Measurements from ENCODE around the gene ZG16.
"Not testable (repeated sequence)": the region's sequence is repeated elsewhere in the genome, so short reads cannot be mapped to it uniquely, and the experiment has no call there.

Gene ZG16

DNA sequence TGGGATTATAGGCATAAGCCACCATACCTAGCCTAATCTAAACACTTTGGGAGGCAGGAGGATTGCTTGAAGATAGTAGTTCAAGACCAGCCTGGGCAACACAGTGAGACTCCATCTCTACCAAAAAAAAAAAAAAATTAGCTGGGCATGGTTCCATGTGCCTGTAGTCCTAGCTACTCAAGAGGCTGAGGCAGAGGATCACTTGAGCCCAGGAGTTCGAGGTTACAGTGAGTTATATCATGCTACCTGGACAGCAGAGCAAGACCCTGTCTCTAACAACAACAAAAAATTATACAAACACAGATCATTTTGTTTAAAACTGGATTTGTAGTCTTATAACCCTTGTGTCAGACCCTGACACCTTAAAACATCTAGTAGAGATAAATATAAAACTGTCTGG lies 24.5 kb upstream of the ZG16 start:
- DNase-seq = no peak

DNA sequence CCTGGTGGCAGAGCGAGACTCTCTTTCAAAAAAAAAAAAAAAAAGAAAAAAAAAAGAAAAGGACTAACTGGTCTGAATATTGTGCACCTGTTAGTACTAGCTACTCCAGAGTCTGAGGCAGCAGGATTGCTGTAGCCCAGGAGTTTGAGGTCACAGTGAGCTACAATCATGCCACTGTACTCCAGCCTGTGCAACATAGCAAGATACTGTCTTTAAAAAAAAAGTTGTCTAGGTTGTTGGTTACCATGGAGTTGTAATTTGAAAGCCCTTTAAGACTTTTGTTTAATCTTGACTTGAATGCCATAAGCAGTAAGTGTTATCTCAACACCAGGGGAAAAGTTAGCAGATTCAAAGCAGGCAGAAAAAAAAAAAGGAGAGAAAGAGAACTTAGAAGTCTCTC lies 21.4 kb upstream of the ZG16 start:
- no peak for DNase-seq

DNA sequence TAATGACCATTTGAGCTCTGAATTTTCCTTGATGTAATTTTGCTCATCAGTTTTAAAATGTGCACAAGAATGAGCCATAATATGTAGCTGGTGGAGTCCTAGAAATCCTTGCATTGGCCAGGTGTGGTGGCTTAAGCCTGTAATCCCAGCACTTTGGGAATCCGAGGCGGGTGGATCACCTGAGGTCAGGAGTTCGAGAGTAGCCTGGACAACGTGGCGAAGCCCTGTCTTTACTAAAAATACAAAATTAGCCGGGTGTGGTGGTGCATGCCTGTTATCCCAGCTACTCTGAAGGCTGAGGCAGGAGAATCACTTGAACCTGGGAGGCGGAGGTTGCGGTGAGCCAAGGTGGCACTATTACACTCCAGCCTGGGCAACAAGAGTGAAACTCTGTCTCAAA lies 21.0 kb upstream of the ZG16 start:
- not testable (repeated sequence) for DNase-seq

DNA sequence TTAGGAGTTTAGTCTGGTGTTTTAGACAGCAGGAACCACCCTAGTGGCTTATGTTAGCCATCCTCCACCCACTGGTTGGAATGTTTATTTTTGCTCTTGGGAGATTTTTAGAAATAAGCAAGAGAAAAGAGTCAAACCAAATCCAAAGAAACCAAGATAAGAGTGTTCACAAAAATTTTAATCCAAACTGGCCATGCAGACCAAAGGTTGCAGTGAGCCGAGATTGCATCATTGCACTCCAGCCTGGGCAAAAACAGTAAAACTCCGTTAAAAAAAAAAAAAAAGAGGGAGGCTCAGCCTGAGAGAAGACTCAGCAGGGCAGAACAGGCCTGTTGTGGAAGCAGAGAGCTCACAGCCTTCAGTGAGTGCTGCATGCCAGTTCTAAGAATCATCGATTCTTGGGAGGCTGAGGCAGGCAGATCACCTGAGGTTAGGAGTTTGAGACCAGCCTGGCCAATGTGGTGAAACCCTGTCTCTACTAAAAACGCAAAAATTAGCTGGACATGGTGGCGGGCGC lies 20.0 kb upstream of the ZG16 start:
- DNase-seq = no peak

DNA sequence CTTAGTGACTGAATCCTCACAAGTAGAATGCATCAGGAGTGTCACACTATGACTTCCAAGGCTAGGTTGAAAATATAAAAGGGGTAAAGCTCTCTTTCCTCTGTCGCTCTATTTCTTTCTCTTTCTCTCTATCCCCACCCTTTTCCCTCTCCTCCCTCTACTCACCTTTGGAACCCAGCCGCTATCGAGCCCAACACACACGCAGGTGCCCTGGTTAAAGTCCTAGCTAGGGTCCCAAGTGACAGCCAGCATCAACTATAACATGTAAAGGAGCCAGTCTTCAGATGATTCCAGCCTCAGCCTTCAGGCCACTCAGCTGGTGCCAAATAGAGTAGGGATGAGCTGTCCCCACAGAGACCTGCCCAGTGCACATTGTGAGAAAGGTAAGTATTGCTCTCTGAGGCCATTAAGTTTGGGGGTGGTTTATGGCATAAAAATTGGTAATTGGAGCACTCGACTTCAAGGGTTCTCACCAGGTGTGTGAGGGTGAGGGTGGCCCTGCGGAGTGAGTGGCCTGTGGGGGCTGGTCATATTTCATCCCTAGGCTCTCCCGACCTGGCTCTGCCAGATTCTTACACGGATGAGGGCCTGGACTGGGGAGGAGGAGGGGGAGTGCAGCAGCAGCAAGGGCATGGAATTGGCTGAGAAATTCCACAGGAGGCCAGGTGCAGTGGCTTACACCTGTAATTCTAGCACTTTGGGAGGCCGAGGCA lies 17.3 kb upstream of the ZG16 start:
- DNase-seq = no peak

DNA sequence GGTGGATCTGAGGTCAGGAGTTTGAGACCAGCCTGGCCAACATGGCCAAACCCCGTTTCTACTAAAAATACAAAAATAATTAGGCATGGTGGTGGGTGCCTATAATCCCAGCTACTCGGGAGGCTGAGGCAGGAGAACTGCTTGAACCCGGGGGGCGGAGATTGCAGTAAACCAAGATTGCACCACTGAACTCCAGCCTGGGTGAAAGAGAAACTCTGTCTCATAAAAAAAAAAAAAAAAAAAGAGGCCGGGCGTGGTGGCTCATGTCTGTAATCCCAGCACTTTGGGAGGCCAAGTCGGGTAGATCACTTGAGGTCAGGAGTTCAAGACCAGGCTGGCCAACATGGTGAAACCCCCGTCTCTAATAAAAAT lies 16.8 kb upstream of the ZG16 start:
- DNase-seq = not testable (repeated sequence)

DNA sequence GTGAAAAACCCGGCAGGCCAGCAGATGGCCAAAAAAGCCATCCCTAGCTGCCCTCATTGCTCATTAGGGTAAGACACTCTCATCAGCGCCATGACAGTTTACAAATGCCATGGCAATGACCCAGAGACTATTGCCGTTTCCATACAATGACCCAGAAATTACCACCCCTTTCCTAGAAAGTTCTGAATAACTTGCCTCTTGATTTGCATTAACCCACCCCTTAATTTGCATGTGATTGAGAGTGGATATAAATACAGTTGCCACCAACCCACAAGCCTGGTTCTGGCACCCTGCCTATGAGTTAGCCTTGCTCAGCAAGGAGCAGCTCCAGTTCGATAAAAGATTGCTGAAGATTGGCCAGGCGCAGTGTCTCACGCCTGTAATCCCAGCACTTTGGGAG lies 16.2 kb upstream of the ZG16 start:
- no peak for DNase-seq

DNA sequence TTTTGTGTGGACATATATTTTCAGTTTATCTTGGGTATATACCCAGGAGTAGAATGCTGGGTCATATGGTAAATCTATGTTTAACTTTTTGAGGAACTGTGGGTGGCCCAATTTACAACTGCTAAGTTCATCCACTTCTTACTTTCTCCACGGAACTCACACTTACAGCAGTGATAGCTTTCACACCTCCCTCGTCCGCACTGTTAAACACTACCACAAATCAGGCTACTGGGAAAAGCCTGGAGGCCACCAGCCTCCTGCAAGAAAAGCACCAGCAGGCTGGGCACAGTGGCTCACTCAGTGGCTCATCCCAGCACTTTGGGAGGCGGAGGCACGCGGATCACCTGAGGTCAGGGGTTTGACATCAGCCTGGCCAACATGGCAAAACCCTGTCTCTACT lies 14.7 kb upstream of the ZG16 start:
- DNase-seq = no peak

DNA sequence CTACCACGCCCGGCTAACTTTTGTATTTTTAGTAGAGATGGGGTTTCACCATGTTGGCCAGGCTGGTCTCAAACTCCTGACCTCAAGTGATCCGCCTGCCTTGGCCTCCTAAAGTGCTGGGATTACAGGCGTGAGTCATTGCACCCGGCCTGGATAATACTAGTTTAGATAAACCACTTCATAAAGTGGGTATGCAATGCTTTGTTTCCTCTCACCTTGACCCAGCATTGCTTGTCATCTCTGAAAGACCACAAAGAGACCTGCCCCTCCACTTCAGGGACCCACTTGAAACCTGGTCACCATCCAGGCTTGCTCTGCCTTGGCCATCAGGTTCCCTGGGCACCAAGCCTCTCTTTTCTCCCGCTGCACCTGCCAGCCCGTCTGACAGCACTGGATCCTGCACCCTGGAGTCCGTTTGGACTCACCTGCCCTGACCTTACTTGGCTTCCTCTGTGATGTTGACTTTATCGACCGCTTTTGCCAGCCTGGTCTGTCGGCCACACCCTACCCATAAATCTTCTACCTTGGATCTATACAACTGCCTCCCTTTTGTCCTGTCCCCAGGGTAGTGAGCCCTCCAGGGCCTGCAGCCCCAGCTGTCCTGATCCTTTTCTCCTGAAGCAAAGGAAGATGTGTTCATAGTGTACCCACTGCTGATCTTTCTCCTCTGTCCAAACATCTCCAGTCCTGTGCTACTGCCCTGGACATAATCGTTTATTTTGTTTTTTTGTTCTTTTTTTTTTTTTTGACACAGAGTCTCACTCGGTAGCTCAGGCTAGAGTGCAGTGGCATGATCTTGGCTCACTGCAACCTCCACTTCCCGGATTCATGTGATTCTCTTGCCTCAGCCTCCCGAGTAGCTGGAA lies 12.7 kb upstream of the ZG16 start:
- DNase-seq = no peak

DNA sequence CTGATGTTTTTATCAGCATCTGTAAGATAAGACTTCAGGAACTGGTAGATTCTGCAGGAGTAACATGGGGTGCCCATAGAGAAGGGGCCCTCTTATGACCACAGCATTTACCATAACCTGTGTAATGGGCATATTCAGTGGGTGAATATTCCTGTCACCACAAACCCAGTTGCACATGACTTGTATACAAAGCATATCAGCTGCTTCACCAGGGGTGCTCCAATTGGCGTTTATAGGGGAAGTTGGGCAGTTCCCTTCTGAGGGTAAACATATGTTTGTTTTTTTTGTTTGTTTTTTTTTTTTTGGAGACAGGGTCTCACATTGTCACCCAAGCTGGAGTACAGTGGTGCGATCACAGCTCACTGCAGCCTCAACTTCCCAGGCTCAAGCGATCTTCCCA lies 11.5 kb upstream of the ZG16 start:
- DNase-seq = no peak

DNA sequence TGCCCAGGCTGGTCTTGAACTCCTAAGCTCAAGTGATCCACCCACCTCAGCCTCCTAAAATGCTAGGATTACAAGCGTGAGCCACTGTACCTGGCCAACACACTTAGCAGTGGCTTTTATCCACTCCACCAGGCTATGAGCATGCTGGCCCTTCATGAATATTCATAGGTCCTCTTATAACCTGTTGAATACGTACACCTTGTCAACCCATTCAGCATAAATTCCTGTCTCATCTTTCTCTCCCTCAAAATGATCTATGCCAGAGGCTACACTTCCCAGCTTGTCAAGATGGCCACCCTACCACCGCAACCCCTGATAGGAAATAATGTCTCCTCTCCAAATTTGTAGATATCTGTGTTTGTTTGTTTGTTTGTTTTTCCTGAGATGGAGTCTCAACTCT lies 11.0 kb upstream of the ZG16 start:
- no peak for DNase-seq

DNA sequence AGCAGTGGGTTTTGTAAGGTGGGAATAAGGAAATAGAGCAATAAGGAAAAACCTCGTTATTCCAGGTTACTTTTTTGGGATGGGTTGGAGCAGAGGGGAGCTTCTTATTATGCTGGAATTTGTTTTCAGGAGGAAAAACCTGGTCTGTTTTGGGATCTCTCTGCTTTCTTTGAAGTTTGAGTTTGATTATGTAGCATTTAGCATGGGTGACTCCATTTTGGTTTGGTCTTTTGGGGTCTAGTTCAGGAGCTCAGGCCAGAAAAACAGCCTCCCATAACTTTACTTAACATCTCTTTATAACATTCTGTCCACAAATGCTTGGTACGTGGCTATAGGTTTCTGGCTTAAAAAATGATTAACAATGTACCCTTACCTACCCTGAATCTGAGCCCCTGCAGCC lies 8.5 kb upstream of the ZG16 start:
- no peak for DNase-seq

DNA sequence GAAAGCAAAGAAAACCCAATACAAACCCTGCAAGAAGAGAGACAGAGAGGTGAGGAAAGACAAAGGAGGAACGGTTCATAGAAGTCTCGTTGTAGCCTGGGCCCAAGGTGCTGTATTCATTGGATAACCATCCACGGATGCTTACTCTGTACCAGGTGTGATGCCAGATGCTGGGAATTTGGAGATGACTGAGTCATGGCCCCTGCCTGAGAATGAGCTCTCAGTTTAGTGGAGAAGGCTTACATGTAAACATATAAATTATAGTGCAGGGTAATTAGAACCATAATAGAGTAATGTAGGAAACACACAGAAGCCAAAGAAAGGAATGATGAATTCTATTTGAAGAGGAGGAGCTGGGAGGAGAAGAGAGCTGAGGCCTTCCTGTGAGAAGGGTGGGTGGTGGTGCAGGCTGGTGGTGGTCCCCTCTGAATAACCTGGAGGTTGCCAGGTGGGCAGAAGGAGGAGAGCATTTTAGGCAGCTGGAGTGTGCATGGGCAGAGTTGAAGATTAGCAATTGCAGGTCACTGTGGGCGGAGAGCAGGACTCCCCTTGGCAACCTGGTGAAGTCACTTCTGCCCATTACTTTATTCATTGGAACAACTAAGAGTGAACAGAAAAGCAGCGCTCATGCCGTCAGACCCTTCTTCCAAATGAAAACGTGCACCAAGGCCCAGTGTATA lies 7.7 kb upstream of the ZG16 start:
- no peak for DNase-seq

DNA sequence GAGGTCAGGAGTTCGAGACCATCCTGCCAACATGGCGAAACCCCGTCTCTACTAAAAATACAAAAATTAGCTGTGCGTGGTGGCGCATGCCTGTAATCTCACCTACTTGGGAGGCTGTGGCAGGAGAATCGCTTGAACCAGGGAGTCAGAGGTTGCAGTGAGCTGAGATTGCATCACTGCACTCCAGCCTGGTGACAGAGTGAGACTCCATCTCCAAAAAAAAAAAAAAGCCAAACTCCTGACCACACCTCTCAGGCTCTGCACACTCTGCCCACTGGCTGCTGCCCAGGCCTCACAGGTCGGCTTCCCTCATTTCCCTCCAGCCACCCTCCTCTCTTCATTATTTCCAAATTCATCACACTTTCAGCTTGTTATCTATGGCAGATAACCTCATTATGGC lies 5.7 kb upstream of the ZG16 start:
- DNase-seq = not testable (repeated sequence)

DNA sequence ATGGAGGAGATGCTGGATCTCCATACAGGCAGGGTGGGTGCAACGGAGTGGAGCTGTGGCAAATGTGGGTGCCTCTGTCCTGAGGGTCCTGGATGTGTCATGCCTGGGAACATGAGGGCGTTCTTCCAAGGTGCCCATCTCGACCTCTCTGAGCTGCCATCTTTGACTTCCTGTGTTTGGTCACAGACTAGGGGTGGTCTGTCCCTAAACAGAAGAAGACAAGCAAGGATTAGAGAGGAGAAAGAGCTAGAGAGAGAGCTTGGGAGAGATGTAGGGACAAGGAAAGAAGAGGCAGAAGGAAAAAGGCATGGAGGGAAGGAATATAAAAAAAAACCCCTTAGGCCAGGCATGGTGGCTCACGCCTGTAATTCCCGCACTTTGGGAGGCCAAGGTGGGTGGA lies 3.3 kb upstream of the ZG16 start:
- no peak for DNase-seq

DNA sequence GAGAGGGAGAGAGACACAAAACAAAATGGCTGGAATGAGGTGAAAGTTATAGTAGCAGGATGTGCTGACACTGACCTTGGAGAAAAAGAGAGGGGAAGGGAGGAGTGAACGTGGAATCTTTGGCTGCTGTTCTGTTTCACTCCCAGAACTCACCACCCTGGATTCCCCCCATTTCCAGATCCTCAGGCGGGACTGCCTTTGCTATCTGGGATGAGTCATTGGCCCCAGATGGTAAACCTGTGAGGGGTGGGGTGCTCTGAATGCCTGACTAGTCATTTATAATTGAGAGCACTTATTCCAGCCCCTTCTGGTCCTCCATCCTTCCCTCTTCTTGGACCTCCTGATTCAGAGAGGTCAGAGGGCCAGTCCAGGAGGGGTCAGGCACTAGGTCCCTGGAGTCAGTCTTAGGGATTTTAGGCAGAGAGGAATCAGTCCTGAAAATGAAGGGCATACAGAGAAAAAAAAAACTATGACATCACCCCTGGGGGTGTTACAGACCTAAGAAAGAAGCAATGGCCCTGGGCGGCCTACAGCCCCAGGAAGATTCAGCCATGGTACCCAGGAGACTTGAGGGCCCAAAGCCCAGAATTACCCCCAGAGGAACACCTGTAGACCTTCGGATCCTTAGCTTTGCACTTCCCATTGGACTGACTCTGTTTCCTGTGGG lies 2.2 kb upstream of the ZG16 start:
- no peak for DNase-seq

DNA sequence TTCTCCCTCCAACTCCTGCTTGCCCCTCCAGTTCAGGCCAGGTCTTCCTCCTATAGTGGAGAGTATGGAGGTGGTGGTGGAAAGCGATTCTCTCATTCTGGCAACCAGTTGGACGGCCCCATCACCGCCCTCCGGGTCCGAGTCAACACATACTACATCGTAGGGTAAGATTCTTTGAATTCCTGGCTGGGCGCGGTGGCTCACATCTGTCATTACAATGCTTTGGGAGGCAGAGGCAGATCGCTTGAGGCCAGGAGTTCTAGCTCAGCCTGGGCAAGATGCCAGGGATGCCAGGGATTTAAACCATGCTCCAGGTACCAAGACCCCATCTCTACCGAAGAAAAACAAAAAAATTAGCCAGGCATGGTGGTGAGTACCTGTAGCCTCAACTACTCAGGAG lies 1.4 kb downstream of the ZG16 start:
- no peak for DNase-seq

DNA sequence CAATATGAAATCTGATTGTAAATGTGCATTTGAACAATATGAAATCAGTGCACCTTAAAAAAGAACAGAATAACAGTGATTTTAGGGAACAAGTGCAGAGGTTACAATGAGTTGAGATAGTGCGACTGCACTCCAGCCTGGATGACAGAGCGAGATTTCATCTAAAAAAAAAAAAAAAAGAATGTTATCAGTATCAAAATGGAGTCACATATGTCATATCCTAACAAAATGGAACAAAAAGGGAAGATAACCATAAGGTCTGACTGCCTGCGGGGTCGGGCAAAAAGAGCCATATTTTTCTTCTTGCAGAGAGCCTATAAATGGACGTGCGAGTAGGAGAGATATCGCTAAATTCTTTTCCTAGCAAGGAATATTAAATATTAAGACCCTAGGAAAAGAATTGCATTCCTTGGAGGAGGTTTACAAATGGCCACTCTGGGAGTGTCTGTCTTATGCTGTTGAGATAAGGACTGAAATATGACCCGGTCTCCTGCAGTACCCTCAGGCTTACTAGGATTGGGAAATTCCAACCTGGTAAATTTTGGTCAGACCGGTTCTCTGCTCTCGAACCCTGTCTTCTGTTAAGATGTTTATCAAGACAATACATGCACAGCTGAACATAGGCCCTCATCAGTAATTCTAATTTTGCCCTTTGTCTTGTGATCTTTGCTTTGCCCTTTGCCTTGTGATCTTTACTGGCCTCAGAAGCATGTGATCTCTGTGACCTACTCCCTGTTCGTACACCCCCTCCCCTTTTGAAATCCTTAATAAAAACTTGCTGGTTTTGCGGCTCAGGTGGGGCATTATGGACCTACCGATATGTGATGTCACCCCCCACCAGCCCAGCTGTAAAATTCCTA lies 5.3 kb downstream of the ZG16 start:
- DNase-seq = not testable (repeated sequence)

DNA sequence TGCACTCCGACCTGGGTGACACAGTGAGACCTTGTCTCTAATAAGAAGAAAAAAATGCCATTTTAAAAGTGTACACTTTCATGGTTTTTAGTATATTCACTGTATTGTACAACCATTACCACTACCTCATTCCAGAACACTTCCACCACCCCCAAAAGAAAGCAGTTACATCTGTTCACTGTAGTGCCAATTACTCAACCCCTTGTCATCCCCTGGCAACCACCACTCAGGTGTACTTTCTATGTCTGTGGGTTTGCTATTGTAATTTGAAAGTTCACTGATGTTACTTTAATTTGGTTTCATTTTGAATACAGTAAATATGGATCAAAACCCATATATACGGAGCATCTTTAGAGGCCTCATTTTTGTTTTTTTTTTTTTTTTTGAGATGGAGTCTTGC lies 6.1 kb downstream of the ZG16 start:
- peak; percentile 46 for DNase-seq

DNA sequence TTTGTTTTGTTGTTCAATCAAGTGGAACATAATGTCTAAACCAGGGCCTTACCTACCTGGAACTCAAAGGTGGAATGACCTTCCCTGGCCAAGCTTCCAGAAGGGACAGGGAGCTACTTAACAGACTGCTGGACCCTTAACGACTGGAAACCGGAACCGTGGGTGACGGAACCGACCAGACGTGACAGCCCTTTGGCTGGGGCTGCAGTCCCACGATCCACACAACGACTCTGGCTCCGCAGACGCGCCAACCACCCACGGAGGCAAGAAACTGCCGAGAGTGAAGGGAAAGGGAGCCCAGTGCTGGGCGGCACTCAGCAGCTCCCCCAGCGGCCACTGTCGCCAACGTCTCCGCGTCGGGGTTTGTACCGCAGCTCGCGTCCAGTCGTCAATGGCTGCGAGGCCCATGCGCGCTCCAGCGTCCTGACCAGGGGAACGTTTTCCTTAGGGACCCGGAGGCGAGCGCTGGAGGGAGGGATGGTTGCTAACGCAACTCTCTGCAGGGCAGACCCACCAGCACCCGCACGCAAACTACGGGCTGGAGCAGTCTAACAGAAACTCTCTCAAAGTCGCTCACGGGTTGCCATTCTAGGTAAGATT lies 6.9 kb downstream of the ZG16 start:
- DNase-seq = peak; percentile 80

DNA sequence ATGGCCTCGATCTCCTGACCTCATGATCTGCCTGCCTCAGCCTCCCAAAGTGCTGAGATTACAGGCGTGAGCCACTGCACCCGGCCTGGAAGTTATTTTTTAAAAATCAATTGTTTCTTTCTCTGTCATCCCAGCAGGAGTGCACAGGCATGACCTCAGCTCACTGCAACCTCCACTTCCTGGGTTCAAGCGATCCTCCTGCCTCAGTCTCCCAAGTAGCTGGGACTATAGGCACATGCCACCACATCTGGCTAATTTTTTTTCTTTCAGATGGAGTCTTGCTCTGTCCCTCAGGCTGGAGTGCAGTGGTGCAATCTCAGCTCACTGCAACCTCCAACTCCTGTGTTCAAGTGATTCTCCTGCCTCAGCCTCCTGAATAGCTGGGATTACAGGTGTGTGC lies 9.1 kb downstream of the ZG16 start:
- not testable (repeated sequence) for DNase-seq

DNA sequence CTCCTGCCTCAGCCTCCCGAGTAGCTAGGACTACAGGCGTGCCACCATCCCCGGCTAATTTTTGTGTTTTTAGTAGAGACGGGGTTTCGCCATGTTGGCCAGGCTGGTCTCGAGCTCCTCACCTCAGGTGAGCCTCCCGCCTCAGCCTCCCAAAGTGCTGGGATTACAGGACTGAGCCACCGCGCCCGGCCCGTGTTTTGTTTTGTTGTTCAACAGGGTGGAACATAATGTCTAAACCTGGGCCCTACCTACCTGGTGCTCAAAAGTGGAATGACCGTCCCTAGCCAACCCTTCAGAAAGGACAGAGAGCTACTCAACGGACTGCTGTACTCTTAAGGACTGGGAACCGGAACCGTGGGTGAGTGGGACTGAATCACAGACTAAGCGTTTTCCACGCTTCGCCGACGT lies 11.7 kb downstream of the ZG16 start:
- DNase-seq = no peak

Measured in activated CD4-positive, alpha-beta T cell treated with anti-CD3 and anti-CD28 coated beads, Interleukin-2, Interleukin-6, amounts not matched to agents 100 ng/mL and 50 ng/mL, durations not matched to agents 16 hours and 8 hours (primary cell).